Fibroblast of lung (primary cell): ENCODE measurements around the gene OR3A3.

Experiments
- EZH2 ChIP-seq: IDR thresholded peaks from 2 replicates; pipeline ENCODE4 v1.5.1; 2012; ENCODE audit warnings: low read length, control low read depth, mild to moderate bottlenecking; ENCODE audit errors: missing control alignments
- TF ChIP-seq, protein P1 (sequence below), 2 donors: IDR thresholded peaks in 1 of 2; conservative IDR thresholded peaks in 1 of 2; 1 replicate in 1 of 2; 2 replicates in 1 of 2; pipeline ENCODE4 v1.5.1; 2011 to 2012; ENCODE audit warnings: low read length in 2 of 2, control low read depth in 1 of 2, inconsistent platforms in 1 of 2, low read depth in 1 of 2, mild to moderate bottlenecking in 1 of 2

DNA sequence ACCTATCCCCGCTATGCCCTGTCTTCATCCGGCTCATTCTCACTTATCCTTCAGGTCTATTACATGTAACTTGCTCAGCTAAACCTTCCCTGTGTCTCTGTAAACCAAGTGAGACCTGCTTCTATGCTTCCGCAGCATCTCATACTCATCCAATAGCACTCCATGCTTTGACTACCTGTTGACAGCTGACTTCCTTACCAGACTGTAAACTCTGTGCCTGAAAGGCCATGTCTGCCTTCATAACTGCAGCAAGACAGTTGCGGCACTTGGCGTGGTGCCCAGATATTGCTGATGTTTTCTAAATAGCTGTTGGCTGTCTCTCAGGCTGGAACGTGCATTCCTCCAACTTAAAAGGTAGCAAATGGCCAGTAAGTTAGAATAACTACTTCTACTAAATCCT is 11.1 kb upstream of the OR3A3 start:
- TF ChIP-seq, protein P1, sequence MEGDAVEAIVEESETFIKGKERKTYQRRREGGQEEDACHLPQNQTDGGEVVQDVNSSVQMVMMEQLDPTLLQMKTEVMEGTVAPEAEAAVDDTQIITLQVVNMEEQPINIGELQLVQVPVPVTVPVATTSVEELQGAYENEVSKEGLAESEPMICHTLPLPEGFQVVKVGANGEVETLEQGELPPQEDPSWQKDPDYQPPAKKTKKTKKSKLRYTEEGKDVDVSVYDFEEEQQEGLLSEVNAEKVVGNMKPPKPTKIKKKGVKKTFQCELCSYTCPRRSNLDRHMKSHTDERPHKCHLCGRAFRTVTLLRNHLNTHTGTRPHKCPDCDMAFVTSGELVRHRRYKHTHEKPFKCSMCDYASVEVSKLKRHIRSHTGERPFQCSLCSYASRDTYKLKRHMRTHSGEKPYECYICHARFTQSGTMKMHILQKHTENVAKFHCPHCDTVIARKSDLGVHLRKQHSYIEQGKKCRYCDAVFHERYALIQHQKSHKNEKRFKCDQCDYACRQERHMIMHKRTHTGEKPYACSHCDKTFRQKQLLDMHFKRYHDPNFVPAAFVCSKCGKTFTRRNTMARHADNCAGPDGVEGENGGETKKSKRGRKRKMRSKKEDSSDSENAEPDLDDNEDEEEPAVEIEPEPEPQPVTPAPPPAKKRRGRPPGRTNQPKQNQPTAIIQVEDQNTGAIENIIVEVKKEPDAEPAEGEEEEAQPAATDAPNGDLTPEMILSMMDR (conservative IDR thresholded peaks at IDR 0.05 in 1 of 2, IDR thresholded peaks at IDR 0.05 in 1 of 2; ENCODE audit: low read depth in 1 of 2, low read length in 2 of 2) = no peak
- TF ChIP-seq EZH2 = no peak
